GM23248 (cell line): Measurements from ENCODE around the gene C1orf174.

Experiments
- EZH2 ChIP-seq: fragments of 200-600 bp; sonication (generic); IDR thresholded peaks from 2 replicates; pipeline ENCODE4 v1.6.1; 2018; ENCODE audit warnings: antibody characterized with exemption, mild to moderate bottlenecking; ENCODE audit not compliant: insufficient read depth, poor library complexity, severe bottlenecking
- EZH2phosphoT487 ChIP-seq: fragments of 200-600 bp; sonication (generic); IDR thresholded peaks from 2 replicates; pipeline ENCODE4 v1.6.1; 2018; ENCODE audit warnings: antibody characterized with exemption, moderate library complexity, mild to moderate bottlenecking, low read depth; ENCODE audit not compliant: insufficient read depth

GRCh38 chr1:3846541-3846940, 53.5 kb downstream of the C1orf174 start:
- TF ChIP-seq EZH2 (no peak), EZH2phosphoT487 (no peak)
